K562 (cell line): Measurements from ENCODE around the gene OR13J1. TPM values are rescaled to one million over a fixed set of nuclear protein-coding genes. Genes with fewer than 3 reads are reported as not detected.

ENCODE experiments used
- ATAC-seq: fragments of 200-7000 bp; cut with Tn5 transposase; 3 replicates; pipeline ENCODE4 v1.9.1; 2020; ENCODE audit warnings: moderate library complexity
- BruUV-seq: library from RNA; stranded (reverse); fragments of 400-500 nt; replicated peaks from 2 replicates; lab custom pipeline; 2021; lab: Mats Ljungman, UMichigan
- CTCF ChIA-PET: fragments of 300-600 bp; formaldehyde crosslinking; extraction: SDS; loops from one replicate; lab custom pipeline; 2021; ENCODE audit warnings: low intra/inter-chr PET ratio; lab: Yijun Ruan, JAX
- POLR2A ChIA-PET: fragments of 300-600, 350-650 bp; sonication (Branson Sonifier 250); formaldehyde crosslinking; extraction: SDS; loops from one replicate; lab custom pipeline; 2021; ENCODE audit warnings: antibody characterized with exemption, inconsistent platforms; lab: Yijun Ruan, JAX
- DNase-seq, 4 experiments: peaks; one replicate each; pipeline versions ENCODE4 v3.0.0 to v3.0.0-alpha.2; 2011 to 2018; ENCODE audit warnings: low spot score in 3 of 4, mixed read lengths in 3 of 4; ENCODE audit errors: extremely low read depth in 1 of 4
- FAIRE-seq: peaks from 2 replicates; lab custom pipeline; 2011; peaks lifted over from hg19 to GRCh38; lab: Jason Lieb, UNC
- H2AFZ ChIP-seq: 2 replicates; pipeline ENCODE4 v1.6.0; 2011; ENCODE audit warnings: low read depth, low read length, control low read depth, inconsistent platforms
- H3K27ac ChIP-seq: fragments of 200-600 bp; 3 replicates; pipeline ENCODE4 v1.8.0; 2011; ENCODE audit warnings: low read depth, mild to moderate bottlenecking, control low read depth, inconsistent platforms, low read length, moderate library complexity, mixed read lengths; ENCODE audit errors: extremely low read depth
- H3K27me3 ChIP-seq, 2 experiments: fragments of 300-600 bp in 1 of 2; 2 replicates in 1 of 2; 3 replicates in 1 of 2; pipeline versions ENCODE4 v1.6.0 to v1.8.0; 2011; ENCODE audit warnings: inconsistent platforms in 2 of 2, low read length in 2 of 2, mild to moderate bottlenecking in 1 of 2, mixed read lengths in 1 of 2, moderate library complexity in 1 of 2; ENCODE audit not compliant: control insufficient read depth in 2 of 2, insufficient read depth in 2 of 2
- H3K36me3 ChIP-seq: fragments of 300-600 bp; 3 replicates; pipeline ENCODE4 v1.8.0; 2011; ENCODE audit warnings: mild to moderate bottlenecking, low read length, inconsistent platforms; ENCODE audit not compliant: control insufficient read depth, insufficient read depth
- H3K4me1 ChIP-seq, 2 experiments: fragments of 200-600 bp in 1 of 2; replicated peaks in 1 of 2; 2 replicates in 1 of 2; 3 replicates in 1 of 2; pipeline versions ENCODE4 v1.5.1 to v1.8.0; 2011; ENCODE audit warnings: inconsistent platforms in 2 of 2, low read length in 2 of 2, mild to moderate bottlenecking in 1 of 2, mixed read lengths in 1 of 2, moderate library complexity in 1 of 2; ENCODE audit not compliant: control insufficient read depth in 2 of 2, insufficient read depth in 2 of 2
- H3K4me2 ChIP-seq: 2 replicates; pipeline ENCODE4 v1.6.1; 2011; ENCODE audit warnings: low read length, control low read depth, inconsistent platforms, mixed read lengths; ENCODE audit not compliant: insufficient read depth
- H3K4me3 ChIP-seq: fragments of 200-600 bp; sonication (generic), shearing (Covaris generic); 2 replicates; pipeline ENCODE4 v1.5.1; 2016; ENCODE audit warnings: control low read depth, inconsistent platforms
- H3K79me2 ChIP-seq: fragments of 200-600 bp; 3 replicates; pipeline ENCODE4 v1.8.0; 2011; ENCODE audit warnings: low read length, inconsistent platforms; ENCODE audit not compliant: control insufficient read depth, insufficient read depth
- H3K9ac ChIP-seq, 2 experiments: 2 replicates each; pipeline versions ENCODE4 v1.6.0 to v1.6.1; 2011; ENCODE audit warnings: low read depth in 2 of 2, low read length in 2 of 2, control low read depth in 1 of 2, inconsistent platforms in 1 of 2, mild to moderate bottlenecking in 1 of 2, mixed read lengths in 1 of 2; ENCODE audit not compliant: insufficient read depth in 1 of 2
- H3K9me1 ChIP-seq: one replicate; pipeline ENCODE4 v1.6.0; 2011; ENCODE audit warnings: inconsistent platforms, mild to moderate bottlenecking, low read length, moderate library complexity; ENCODE audit not compliant: control insufficient read depth, insufficient read depth
- H3K9me3 ChIP-seq: replicated peaks from 2 replicates; pipeline ENCODE4 v1.5.1; 2011; ENCODE audit warnings: low read depth, low read length, inconsistent platforms; ENCODE audit not compliant: control insufficient read depth, insufficient read depth
- H4K20me1 ChIP-seq: replicated peaks from 2 replicates; pipeline ENCODE4 v1.6.1; 2011; ENCODE audit warnings: low read length, inconsistent platforms, mixed read lengths; ENCODE audit not compliant: control insufficient read depth, insufficient read depth
- CEBPZ ChIP-seq: fragments of 150-350 bp; IDR thresholded peaks from 2 replicates; pipeline ENCODE4 v1.6.1; 2014; ENCODE audit warnings: low read depth, mild to moderate bottlenecking, low read length, borderline replicate concordance
- CGGBP1 ChIP-seq: fragments of 250-450 bp; sonication (Bioruptor Pico); IDR thresholded peaks from 2 replicates; pipeline ENCODE4 v1.9.0; 2021; ENCODE audit warnings: mild to moderate bottlenecking
- ELK1 ChIP-seq: sonication (generic); formaldehyde crosslinking; IDR thresholded peaks from 2 replicates; pipeline ENCODE4 v1.8.1; 2022; ENCODE audit warnings: missing genetic modification reagents
- FOXJ2 ChIP-seq: fragments of 200-800 bp; sonication (Bioruptor generic); IDR thresholded peaks from 2 replicates; pipeline ENCODE4 v1.6.1; 2016; ENCODE audit warnings: missing genetic modification characterization, missing compliant biosample characterization
- IFI16 ChIP-seq: fragments of 250-450 bp; sonication (Bioruptor Pico); IDR thresholded peaks from 2 replicates; pipeline ENCODE4 v2.1.2; 2022; ENCODE audit warnings: mild to moderate bottlenecking, inconsistent platforms
- MXD1 ChIP-seq: fragments of 250-450 bp; sonication (Bioruptor Pico); IDR thresholded peaks from 2 replicates; pipeline ENCODE4 v1.8.0; 2021; ENCODE audit warnings: borderline replicate concordance, mild to moderate bottlenecking, moderate library complexity; ENCODE audit not compliant: poor library complexity, severe bottlenecking
- NR1H2 ChIP-seq: sonication (generic); formaldehyde crosslinking; IDR thresholded peaks from 2 replicates; pipeline ENCODE4 v1.4.0; 2020; ENCODE audit warnings: mild to moderate bottlenecking, missing genetic modification reagents
- PCBP2 ChIP-seq: fragments of 200-400 bp; formaldehyde crosslinking; IDR thresholded peaks from 2 replicates; pipeline ENCODE4 v1.6.1; 2018; ENCODE audit warnings: low read length, low read depth, mild to moderate bottlenecking, moderate library complexity; ENCODE audit not compliant: poor library complexity, severe bottlenecking
- PURB ChIP-seq: sonication (generic); formaldehyde crosslinking; IDR thresholded peaks from 2 replicates; pipeline ENCODE4 v1.9.0; 2021; ENCODE audit warnings: low read depth, mild to moderate bottlenecking, missing genetic modification reagents
- PYGO2 ChIP-seq: fragments of 450-650 bp; IDR thresholded peaks from 2 replicates; pipeline ENCODE4 v1.6.1; 2016; ENCODE audit warnings: mild to moderate bottlenecking, missing genetic modification characterization, moderate library complexity, missing compliant biosample characterization
- TCF3 ChIP-seq: sonication (generic); formaldehyde crosslinking; IDR thresholded peaks from 2 replicates; pipeline ENCODE4 v1.4.0; 2020; ENCODE audit warnings: mild to moderate bottlenecking, missing genetic modification reagents
- ZNF12 ChIP-seq: sonication (generic); formaldehyde crosslinking; IDR thresholded peaks from 2 replicates; pipeline ENCODE4 v1.4.0; 2020; ENCODE audit warnings: mild to moderate bottlenecking, missing genetic modification reagents
- ZNF512 ChIP-seq: IDR thresholded peaks from 2 replicates; pipeline ENCODE4 v1.6.1; 2016; ENCODE audit warnings: missing genetic modification characterization, missing compliant biosample characterization
- WGBS: fragments of 100-300 bp; shearing (Covaris generic); methylation state at CpG from one replicate; pipeline ENCODE4 v1.1.6; 2016; ENCODE audit warnings: low coverage, mixed read lengths; ENCODE audit not compliant: insufficient coverage; ENCODE audit errors: missing lambda C conversion rate; 5-methylcytosine and 5-hydroxymethylcytosine counted together
- in situ Hi-C: fragments of 300-500 bp; cut with MboI; formaldehyde crosslinking; loops from 4 replicates; pipeline ENCODE4 v1.15.0; 2018; ENCODE audit warnings: inconsistent platforms, mixed read lengths
- intact Hi-C: fragments of 100-400 bp; cut with micrococcal nuclease; formaldehyde crosslinking; loops from 2 replicates; pipeline ENCODE4 v1.14.2; 2022
- polyA plus RNA-seq, 8 experiments: library from polyadenylated mRNA; depleted of rRNA in 4 of 8; stranded (reverse) in 5 of 8; unstranded in 3 of 8; fragments of >200 nt; fragmentation: Nextera tagmentation in 2 of 8; fragmentation: Illumina TruSeq in 1 of 8; extraction: Ambion mirVana in 2 of 8; extraction: Trizol in 1 of 8; gene quantifications; 2 replicates each; pipeline versions ENCODE4 v1.2.1 to v1.2.3, GENCODE V29; 2011 to 2014; ENCODE audit warnings: inconsistent platforms in 1 of 8, missing spikeins in 1 of 8
- total RNA-seq, 7 experiments: library from RNA; depleted of rRNA in 6 of 7; stranded (reverse); fragments of >200 nt in 6 of 7; fragmentation: Illumina TruSeq in 2 of 7; extraction: Trizol in 2 of 7; gene quantifications; 2 replicates each; pipeline versions ENCODE4 v1.2.1 to v1.2.3, GENCODE V29; 2011 to 2021; ENCODE audit warnings: low replicate concordance in 1 of 7

OR13J1 gene
- total and polyA plus RNA-seq, 9 of the 15 experiments (the other 6 are each of a cell fraction or from before 2014, with no cell fraction given) = not detected

- no peak for TF ChIP-seq CGGBP1 (CRISPR knock-in tag)
- TF ChIP-seq PCBP2 = no peak
- no peak for TF ChIP-seq ELK1
- TF ChIP-seq FOXJ2 = no peak
- TF ChIP-seq ZNF12 (CRISPR knock-in tag) = no peak
- TF ChIP-seq, all 486 proteins: peak for 0
Measured at GRCh38 chr9:35909274-35909673, 39.1 kb upstream of the OR13J1 start, which contains the start of gene SPAAR (continued).

- Histone ChIP-seq H3K9me3 (no peaks in the 10 kb centered on the region), H3K4me1 (peaks cover 9 to 46% of the 10 kb centered on the region in 2 experiments; a peak in 4 of 5 replicates), H3K4me2 (no peak overlapping the region), H3K9ac (no peak overlapping the region), H4K20me1 (no peaks in the 10 kb centered on the region), H3K9me1 (no peaks in the 10 kb centered on the region), H3K27me3 (no peaks in the 10 kb centered on the region), H3K27ac (no peak overlapping the region), H3K36me3 (no peaks in the 10 kb centered on the region), H3K79me2 (no peaks in the 10 kb centered on the region), H2AFZ (no peak overlapping the region), H3K4me3 (no peak overlapping the region)
- WGBS = 66% methylated on average over 7 of the region's 9 CpGs
- in situ Hi-C loops (no loop called here), intact Hi-C loops (no loop called here)
- FAIRE-seq (no peak), ATAC-seq (no peak), DNase-seq (no peak)
- ChIA-PET POLR2A (no interaction called here), CTCF (no interaction called here)
- BruUV-seq = no TSS peak
- TF ChIP-seq PYGO2 (tag) = no peak
- TF ChIP-seq PURB (CRISPR knock-in tag) = no peak
- TF ChIP-seq MXD1 (CRISPR knock-in tag) = no peak
- no peak for TF ChIP-seq IFI16 (CRISPR knock-in tag)
- TF ChIP-seq TCF3 (CRISPR knock-in tag) = no peak
- TF ChIP-seq CEBPZ = no peak
- TF ChIP-seq ZNF512 (tag) = no peak
- no peak for TF ChIP-seq NR1H2 (CRISPR knock-in tag)
Measured at GRCh38 chr9:35908504-35909125, 38.4 kb upstream of the OR13J1 start.
